OCI-LY1 (cell line): Measurements from ENCODE around the gene PGK2.

Experiments used
- EZH2 ChIP-seq: fragments of 200-600 bp; sonication (generic), shearing (Covaris generic); IDR thresholded peaks from 2 replicates; pipeline ENCODE4 v1.8.0; 2017; ENCODE audit warnings: borderline replicate concordance, mixed run types, mild to moderate bottlenecking, antibody characterized with exemption, low read length, moderate library complexity, mixed read lengths
- TF ChIP-seq, protein P1 (sequence below): fragments of 200-600 bp; sonication (generic), shearing (Covaris generic); IDR thresholded peaks from 2 replicates; pipeline ENCODE4 v1.5.1; 2017; ENCODE audit warnings: mild to moderate bottlenecking, antibody characterized with exemption, low read length, moderate library complexity, mixed read lengths

DNA sequence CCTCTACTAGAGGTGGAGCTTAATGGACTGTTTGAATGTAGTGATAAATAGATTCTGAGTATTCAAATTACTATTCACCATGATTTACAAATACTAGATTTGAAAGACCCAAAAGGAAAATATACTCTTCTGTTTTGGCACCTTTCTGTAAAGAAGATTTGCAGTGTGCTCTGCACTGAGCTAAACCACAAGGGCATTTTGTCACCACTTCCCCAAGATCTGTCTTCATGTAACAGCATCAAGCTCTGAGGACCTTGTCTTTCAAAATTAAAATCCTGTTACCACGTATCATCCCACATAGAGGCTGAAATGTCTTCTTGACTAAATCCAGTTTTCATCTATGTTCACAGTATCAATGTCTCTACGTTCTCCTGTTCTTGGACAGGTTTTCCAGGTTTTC, 3.3 kb upstream of the PGK2 start:
- TF ChIP-seq, protein P1, sequence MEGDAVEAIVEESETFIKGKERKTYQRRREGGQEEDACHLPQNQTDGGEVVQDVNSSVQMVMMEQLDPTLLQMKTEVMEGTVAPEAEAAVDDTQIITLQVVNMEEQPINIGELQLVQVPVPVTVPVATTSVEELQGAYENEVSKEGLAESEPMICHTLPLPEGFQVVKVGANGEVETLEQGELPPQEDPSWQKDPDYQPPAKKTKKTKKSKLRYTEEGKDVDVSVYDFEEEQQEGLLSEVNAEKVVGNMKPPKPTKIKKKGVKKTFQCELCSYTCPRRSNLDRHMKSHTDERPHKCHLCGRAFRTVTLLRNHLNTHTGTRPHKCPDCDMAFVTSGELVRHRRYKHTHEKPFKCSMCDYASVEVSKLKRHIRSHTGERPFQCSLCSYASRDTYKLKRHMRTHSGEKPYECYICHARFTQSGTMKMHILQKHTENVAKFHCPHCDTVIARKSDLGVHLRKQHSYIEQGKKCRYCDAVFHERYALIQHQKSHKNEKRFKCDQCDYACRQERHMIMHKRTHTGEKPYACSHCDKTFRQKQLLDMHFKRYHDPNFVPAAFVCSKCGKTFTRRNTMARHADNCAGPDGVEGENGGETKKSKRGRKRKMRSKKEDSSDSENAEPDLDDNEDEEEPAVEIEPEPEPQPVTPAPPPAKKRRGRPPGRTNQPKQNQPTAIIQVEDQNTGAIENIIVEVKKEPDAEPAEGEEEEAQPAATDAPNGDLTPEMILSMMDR, result no peak
- TF ChIP-seq EZH2, result no peak
